OCI-M2 (cell line): ENCODE measurements around the gene MIER1.
"Not testable (repeated sequence)": the region's sequence is repeated elsewhere in the genome, so short reads cannot be mapped to it uniquely, and the experiment has no call there.

ENCODE experiments used
- DNase-seq: peaks from one replicate; lab custom pipeline; 2025; ENCODE audit not compliant: unreplicated experiment; lab: John Stamatoyannopoulos, UW

The MIER1 gene

DNA sequence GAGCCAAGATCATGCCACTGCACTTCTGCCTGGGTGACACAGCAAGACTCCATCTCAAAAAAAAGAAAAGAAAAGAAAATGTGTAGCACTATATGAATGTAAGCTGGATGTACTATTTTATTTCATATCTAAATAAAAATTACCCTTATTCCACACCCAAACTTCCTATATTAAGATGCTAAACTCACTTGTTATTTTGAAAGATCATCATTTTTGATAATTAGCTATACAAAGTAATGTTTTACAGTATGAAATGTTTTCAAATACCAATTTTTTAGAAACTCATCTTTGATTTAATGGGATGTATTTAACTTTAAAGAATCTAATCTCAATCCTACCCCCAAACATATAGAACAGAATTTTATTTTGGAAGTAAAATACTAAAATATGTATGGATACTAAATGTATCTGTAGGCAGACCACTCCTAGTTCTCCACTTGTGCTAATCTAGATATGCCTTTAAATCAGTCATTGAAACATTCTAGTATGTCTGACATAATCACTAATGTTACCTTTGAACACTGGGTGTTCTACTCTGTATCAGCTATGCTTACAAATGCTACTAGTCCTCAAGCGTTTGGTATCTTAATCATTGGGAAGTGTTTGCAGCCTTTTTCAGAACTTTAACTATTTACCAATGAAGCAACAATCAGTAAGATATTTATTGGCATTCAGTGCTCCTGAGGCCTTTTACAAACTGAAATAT lies 12.9 kb downstream of the MIER1 start:
- DNase-seq: no peak

DNA sequence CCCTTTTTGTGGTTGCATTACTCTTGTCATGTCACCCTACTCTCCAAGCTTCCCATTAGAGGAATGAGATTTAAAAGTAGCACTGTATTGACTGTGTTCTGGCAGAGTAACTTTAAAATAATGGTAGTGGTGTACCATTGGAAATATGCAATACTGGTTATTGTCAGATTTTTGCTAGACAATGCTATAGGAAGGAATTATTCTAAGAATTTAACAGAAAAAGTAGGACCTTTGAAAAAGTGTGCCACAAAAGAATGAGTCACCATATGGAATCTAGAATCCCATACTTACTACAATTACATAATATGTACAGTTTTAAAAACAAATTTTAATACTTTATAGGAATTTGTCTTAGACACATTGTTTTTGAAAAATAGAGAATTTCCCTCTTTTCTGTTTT lies 13.8 kb downstream of the MIER1 start:
- no peak for DNase-seq

DNA sequence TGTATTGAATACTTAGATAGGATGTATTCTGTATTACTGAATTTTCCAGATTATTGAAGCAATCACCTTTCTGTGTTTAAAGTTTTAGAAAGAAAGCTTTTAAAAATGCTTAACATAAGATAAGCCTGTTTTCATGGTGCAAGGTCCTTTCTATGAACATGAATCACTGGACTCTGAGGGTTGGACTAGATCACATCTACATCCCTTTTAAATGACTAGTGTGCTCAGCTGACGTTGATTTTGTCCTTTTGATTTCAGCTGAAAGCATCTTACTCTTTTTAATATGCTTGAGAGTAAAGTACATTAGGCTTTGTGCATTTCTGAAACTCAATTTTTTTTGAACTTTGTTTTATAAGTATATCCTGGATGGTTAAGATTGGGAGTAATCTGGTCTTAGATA lies 16.2 kb downstream of the MIER1 start:
- no peak for DNase-seq

DNA sequence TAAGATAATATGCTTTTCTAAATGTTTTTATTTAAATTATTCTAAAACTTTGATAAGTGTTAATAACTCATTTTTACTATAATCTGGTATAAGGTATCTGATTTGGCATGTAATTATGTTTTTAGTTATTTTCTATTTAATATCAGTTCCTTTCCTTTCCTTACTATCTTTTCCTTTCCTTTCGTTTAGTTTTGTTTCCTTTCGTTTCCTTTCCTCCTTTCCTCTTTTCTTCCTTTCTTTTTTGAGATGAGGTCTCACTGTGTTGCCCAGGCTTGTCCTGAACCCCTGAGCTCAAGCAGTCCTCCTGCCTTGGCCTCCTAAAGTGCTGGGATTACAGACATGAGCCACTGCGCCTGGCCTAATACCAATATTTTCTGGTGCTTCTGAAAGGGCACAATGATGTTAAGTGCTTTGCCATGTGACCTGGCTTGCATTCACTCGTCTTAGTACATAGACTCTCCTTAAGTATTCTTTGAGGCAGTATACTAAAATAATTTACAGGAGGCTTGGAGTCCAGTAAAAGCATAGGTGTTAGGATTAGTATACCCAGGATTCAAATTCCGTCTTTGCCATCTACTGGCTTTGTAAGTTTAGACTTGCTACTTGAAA lies 18.7 kb downstream of the MIER1 start:
- no peak for DNase-seq

DNA sequence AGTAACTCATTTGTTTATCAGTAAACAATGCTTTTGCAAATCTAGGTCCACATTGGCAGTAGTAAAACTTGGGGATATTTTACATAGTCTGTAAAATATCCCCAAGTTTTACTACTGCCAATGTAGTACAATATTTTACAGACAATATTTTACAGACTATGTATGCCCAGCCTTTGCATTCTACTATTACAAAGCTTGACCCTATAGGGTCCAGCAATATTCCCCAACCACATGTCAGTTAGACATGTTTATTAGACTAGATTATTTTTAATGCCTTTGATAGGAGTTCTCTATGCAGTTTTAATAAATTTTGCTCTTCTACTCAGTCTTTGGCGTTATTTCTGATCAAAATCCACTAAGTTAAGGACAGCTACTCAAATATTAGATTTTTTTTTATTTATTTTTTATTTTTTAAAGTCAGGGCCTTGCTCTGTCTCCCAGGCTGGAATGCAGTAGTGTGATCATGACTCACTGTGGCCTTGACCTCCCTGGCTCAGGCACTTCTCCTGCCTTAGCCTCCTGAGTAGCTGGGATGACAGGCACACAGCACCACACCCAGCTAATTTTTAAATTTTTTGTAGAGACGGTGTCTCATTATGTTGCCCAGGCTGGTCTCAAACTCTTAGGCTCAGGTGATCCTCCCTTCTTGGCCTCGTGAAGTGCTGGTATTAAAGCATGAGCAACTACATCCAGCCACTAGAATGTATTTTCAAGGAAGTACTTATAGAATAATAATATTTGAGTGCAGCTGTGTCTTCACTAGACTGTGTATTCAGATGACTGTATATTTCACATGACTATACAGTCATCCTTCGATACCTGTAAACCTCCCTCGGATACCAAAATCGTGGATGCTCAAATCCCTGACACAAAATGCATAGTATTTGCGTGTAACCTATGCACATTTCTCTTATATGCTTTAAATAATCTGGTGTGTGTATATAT lies 19.8 kb downstream of the MIER1 start:
- no peak for DNase-seq

DNA sequence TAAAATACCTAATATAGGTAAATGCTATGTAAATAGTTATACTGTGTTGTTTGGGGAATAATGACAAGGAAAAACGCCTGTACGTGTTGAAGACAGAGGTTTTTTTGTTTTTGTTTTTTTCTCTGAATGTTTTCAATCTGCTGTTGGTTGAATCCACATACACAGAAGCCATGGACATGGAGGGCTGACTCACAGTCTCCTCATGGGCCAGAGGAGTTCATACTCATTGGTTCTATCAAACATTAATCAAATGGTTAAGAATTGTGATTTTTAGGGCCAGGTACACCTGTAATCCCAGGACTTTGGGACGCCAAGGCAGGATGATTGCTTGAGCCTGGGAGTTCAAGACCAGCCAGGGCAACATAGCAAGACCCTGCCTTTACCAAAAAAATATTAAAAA lies 20.5 kb downstream of the MIER1 start:
- DNase-seq: no peak

DNA sequence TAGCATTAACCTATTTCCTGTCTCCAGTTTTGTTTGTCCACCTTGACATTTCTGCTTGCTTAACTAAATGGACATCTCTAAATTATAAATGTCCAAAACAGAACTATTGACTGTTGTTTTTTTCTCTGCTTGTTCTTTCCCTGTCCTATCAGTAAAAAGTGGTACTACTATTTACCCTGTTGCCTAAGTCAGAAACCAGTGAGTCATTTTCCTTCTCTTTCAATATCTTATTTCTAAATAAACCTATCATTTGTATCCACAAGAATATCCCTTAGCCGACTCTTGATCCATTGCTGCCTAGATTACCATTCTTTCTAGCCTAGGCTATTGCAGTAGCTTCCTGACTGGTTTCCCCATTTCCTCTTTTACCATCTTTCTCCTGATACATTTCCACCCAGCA lies 22.5 kb downstream of the MIER1 start:
- no peak for DNase-seq

DNA sequence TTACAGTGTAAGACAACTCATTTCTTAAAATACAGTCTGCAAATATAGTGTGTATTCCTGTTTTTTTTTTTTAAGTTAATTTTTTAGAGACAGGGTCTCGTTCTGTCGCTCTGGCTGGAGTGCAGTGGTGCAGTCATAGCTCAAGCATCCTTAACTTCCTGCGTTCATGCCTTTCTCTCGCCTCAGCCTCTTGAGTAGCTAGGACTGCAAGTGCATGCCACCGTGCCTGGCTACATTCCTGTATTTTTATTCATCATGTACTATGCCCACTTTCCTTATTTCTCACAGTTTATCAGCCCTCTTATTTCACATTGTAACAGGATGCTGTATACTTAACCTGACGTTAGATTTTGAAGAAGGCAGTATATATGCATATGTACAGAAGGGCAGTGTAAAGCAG lies 26.7 kb downstream of the MIER1 start:
- DNase-seq: no peak

DNA sequence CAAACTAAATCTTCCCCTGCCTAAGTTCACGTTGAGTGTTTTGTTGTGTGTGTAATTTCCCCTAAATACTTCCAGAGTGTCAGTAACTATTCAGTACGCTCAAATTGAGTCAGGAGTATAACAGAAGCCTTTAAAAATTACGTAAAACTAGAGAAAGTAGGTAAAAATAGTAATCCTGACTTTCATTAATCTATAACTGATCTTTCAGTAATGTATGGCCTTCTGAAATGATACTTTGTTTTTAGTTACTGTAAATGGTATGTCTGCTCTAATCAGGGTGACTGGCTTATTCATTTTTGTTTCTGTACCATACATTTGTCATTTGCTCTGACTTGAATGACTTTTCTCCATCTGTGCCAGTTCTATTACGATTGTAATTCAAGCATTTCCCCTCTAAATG lies 29.4 kb downstream of the MIER1 start:
- DNase-seq: no peak

DNA sequence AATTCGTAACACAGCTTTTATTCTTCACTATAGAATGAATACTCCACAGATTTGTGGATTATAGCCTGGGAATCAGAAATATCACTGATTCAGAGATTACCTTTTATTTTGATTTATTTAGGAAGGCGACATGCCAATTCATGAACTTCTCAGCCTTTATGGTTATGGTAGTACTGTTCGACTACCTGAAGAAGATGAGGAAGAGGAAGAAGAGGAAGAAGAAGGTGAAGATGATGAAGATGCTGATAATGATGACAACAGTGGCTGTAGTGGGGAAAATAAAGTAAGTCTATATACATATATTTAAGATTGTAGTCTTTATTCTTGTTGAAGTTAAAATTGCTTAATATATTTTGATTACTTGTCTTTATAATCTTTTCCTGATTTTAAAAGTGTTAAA lies 33.1 kb downstream of the MIER1 start:
- no peak for DNase-seq

DNA sequence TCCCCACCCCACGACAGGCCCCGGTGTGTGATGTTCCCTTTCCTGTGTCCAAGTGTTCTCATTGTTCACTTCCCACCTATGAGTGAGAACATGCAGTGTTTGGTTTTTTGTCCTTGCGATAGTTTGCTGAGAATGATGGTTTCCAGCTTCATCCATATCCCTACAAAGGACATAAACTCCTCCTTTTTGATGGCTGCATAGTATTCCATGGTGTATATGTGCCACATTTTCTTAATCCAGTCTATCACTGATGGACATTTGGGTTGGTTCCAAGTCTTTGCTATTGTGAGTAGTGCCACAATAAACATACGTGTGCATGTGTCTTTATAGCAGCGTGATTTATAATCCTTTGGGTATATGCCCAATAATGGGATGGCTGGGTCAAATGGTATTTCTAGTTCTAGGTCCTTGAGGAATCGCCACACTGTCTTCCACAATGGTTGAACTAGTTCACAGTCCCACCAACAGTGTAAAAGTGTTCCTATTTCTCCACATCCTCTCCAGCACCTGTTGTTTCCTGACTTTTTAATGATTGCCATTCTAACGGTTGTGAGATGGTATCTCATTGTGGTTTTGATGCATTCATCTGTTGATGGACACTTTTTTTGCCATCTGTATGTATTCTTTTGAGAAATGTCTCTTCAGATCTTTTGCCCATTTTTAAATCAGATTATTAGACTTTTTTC lies 41.5 kb downstream of the MIER1 start:
- DNase-seq: not testable (repeated sequence)

DNA sequence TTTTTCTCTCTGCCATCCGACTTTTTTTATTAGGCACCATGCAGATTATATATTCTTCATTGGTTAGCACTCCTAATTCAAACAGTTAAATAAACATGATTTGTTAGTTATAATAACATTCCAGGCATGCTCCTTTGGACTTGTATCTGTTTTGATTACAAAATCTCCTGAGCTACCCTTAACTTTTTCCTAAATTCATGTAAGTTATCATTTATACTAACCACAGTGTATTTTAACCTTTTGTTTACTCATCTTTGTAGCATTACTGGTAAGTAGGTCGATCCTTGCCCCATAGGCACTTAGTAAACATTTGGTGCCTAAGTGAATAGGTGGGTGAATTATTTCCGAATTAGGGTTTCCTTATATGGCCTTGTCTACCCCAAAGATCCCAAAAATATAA lies 43.8 kb downstream of the MIER1 start:
- DNase-seq: no peak

DNA sequence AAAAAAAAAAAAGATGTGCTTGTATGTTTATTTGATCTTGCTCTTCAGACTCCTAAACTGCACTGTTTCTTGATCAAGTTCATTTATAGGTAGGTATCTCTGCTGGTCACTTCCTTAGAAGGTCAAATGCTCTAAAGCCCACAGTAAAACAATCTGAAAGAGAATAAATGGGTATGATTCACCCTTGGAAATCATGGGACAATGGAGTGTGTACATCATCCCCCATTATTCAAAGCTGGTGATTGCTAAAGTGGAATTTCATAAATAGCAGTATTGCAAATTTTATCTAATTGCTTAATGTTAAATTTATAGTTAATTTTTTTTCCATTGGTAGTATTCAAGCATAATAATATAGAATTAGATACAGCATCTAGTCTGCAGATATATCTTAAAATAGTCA lies 53.4 kb downstream of the MIER1 start:
- DNase-seq: no peak

DNA sequence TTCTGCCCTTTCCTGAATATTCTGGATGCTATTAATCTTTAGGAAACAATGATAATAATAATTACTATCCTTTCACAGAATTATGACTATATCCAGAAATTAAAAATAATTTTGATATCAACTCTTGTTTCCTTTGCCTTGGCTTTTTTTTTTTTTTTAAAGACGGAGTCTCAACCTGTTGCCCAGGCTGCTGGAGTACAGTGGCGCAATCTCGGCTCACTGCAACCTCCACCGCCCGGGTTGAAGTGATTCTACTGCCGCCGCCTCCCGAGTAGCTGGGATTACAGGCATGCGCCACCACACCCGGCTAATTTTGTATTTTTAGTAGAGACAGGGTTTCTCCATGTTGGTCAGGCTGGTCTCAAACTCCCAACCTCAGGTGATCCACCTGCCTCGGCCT lies 54.8 kb downstream of the MIER1 start:
- DNase-seq: not testable (repeated sequence)

DNA sequence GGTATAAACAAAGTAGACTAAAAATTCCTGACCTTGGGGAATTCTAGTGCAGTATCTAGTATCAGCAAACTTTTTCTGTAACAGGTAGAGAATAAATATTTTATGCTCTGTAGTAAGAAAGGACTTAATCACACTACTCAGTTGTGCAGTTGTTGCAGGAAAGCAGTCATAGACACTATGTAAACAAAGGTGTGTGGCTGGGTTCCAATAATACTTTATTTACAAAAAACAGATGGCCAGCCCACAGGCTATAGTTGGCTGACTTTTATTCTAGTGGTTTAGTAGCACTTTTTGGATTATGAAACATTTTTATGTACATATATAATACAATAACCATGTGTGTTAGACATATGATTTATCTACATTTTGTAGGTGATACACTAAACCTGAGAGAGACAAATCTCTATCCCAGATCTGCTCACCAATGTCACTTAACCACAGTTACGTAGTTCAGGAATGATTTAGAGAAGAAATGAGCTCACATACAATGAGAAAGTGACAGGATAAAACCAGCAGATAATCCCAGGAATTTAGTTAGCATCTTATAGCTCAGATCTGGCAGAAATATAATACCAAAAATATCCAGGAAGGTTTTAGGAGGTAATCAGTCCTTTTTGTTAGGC lies 56.1 kb downstream of the MIER1 start:
- DNase-seq: no peak

DNA sequence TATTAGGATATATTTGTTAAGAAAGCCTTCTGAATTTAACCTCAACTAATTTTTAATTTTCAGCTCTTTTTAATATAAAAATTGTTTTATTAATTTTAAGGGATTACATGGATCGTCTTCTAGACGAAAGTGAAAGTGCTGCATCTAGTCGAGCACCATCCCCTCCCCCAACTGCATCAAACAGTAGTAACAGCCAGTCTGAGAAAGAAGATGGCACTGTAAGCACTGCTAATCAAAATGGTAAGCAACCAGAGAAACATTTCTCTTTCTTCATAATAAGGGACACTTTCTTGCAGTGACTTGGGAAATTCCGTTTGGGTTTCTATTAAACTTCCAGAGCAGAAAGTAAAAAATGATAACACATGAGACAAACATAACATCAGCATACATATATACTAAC lies 56.9 kb downstream of the MIER1 start:
- no peak for DNase-seq

DNA sequence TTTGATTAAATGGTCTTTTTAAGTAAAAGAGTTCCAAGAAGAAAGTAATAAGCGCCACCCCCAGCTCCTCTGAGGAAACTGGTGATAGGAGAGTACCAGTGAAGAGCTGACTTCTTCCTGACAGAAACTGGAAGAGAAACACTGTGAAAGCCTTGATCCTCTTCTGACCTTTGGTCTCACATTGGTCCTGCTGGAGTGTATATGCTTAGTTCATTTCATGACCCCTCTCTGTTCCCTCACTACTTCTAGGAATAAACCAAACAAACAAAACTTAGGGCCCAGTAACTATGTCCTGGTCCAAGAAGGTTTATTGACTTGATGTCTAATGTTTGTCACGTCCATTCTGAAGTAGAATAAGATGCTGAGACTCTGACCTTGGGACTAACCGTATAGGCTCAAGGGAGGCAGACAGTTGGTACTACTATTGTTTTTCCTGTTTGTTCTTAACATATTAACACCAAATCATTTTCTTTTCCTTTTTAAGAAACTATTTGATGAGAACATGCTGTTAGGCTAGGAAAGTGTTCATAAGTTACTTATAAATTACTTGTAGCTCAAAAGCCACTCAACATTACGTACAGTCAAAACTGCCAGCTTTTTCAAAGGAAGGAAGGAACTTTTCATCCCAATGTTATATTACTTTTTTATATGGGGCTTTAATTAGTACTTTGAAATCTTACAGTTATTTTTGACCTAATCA lies 57.9 kb downstream of the MIER1 start:
- DNase-seq: no peak

DNA sequence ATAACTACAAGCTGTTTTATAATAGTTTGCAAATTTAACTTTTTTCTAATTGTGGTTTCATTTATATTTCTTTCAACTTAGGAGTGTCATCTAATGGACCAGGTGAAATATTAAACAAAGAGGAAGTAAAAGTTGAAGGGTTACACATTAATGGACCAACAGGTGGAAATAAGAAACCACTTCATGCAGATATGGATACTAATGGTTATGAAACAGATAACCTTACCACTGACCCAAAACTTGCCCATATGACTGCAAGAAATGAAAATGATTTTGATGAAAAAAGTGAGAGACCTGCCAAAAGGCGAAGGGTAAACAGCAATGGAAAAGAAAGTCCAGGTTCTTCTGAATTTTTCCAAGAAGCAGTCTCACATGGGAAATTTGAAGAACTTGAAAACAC lies 59.7 kb downstream of the MIER1 start:
- DNase-seq: no peak

DNA sequence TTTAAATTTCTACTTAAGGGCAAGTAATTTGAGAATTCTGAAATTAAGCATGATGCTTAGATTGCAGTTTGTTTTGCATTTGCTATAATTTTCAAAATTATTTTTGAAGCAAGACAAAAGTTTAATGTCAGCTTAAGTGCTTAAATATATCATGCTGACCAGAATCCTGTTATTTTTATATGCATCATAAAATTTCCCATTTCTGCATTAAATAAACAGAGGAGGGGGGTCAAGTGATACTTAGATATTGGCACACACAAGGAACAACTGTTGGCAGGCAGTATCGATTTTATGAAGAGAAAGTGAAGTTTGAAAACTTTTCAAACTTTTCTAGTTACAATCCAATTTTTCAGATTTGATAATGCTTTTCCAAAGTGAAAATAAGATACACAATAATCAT lies 61.0 kb downstream of the MIER1 start:
- no peak for DNase-seq

DNA sequence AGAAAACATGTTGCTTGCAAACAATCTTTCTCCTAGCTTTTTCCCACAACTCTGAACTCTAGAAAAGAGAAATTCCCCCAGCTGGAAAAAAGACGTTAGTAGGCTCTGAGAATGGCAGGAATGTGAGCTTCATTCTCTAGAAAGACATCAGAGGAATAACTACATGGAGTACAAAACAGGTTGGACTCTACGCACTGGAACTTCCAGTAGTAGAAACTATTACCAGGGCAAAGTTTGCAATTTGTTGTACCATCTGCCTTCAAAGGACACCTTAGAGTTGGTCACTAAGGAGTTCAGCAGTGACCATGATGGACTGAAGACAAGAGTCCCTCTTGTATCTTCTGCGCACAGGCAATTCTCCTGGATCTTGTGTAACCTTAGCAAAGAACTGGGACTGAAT lies 68.3 kb downstream of the MIER1 start:
- DNase-seq: no peak
